ENCODE results near the gene FLG2.

DNA sequence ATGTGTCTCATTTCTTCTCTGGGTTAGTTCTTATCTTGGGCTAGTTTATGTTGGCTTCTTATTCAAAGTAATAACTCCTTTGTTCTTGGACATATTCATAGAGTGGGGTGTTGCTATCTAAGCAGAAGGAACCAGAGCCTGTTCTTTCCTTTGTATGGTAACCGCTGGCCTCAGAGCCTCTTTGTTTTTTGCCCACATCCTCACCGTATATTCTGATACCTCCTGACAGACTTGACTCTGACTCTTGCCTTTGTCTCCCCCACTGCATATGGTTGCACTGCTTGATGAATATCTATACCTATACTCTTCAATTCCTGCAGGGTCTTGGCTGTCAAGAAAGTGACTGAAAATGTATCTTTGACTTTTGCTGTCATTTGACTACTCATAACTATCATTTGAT lies 10.2 kb downstream of the FLG2 start:
- no peak for TF ChIP-seq CTCF (IDR thresholded peaks at IDR 0.05)
- TF ChIP-seq POLR2AphosphoS5 (IDR thresholded peaks at IDR 0.05), result no peak
- TF ChIP-seq POLR2A (IDR thresholded peaks at IDR 0.05), result no peak
- no peak for TF ChIP-seq EP300 (IDR thresholded peaks at IDR 0.05)
